ENCODE data around the gene GPATCH1. TPM values are rescaled to one million over a fixed set of nuclear protein-coding genes. Genes with fewer than 3 reads are reported as not detected.

The GPATCH1 gene
- total and polyA plus RNA-seq, 2 of the 8 experiments (the other 6 are each of a cell fraction or from before 2014, with no cell fraction given), result 4.3 to 8.2 TPM

GRCh38 chr19:33159149-33159548, 78.2 kb downstream of the GPATCH1 start:
- no peak overlapping the region for H4K5ac ChIP-seq (ENCODE audit: insufficient read length, low read depth, low read length)
- no peaks in the 10 kb centered on the region for H3K27me3 ChIP-seq (replicated peaks in 1 of 4; ENCODE audit: control insufficient read depth in 3 of 4, extremely low read depth in 1 of 4, insufficient read depth in 3 of 4, low read length in 3 of 4)
- H3K18ac ChIP-seq (ENCODE audit: extremely low read depth, low read length), result no peak overlapping the region
- 93% methylated on average over 4 of the region's 4 CpGs; no CpG with 5 or more reads in 1 of the 2 experiments for WGBS, 2 experiments (ENCODE audit: extremely low coverage in 1 of 2, insufficient coverage in 1 of 2, insufficient read length in 1 of 2, insufficient replicate concordance in 2 of 2, low coverage in 1 of 2, low lambda C conversion rate in 2 of 2, missing lambda C conversion rate in 1 of 2)
- H2AFZ ChIP-seq (ENCODE audit: low read length), result no peak overlapping the region
- no peaks in the 10 kb centered on the region for H3K79me2 ChIP-seq (ENCODE audit: control insufficient read depth in 1 of 2, insufficient read depth in 2 of 2, low read length in 2 of 2)
- no peak overlapping the region for H3K4me3 ChIP-seq (ENCODE audit: extremely low read depth in 1 of 4, insufficient read depth in 2 of 4, low read depth in 3 of 4, low read length in 4 of 4)
- H3K9me3 ChIP-seq (ENCODE audit: insufficient read depth in 2 of 2, low read depth in 1 of 2, low read length in 1 of 2), result peaks cover 0 to 5% of the 10 kb centered on the region in 2 experiments; a peak in 1 of 4 replicates
- no peak overlapping the region for H2BK120ac ChIP-seq (replicated peaks; ENCODE audit: low read depth, low read length)
- no peak for DNase-seq (ENCODE audit: low read depth in 1 of 2, low spot score in 2 of 2)
- no peak overlapping the region for H3K23ac ChIP-seq (ENCODE audit: insufficient read length)
- H2BK12ac ChIP-seq (ENCODE audit: low read depth, low read length), result no peak overlapping the region
- H2AK5ac ChIP-seq (ENCODE audit: low read depth, low read length), result no peak overlapping the region
- H4K20me1 ChIP-seq (replicated peaks in 1 of 2; ENCODE audit: control insufficient read depth in 1 of 2, insufficient read depth in 2 of 2, low read length in 2 of 2), result no peaks in the 10 kb centered on the region
- no peak overlapping the region for H3K56ac ChIP-seq (replicated peaks; ENCODE audit: insufficient read length, low read depth, low read length)
- no peak overlapping the region for H4K91ac ChIP-seq (replicated peaks; ENCODE audit: insufficient read length, low read length)
- H3K4me1 ChIP-seq (replicated peaks in 1 of 4; ENCODE audit: control insufficient read depth in 3 of 4, insufficient read depth in 4 of 4, low read length in 3 of 4), result no peaks in the 10 kb centered on the region
- no peak for FAIRE-seq
- H2BK15ac ChIP-seq (ENCODE audit: low read length), result no peak overlapping the region
- no peak overlapping the region for H3K27ac ChIP-seq (ENCODE audit: low read depth, low read length)
- TF ChIP-seq RBBP5 (IDR thresholded peaks at IDR 0.05; ENCODE audit: borderline replicate concordance, low read depth, low read length), result no peak
- no peak for TF ChIP-seq JUN (IDR thresholded peaks at IDR 0.05; ENCODE audit: low read depth, low read length)
- TF ChIP-seq JUND (IDR thresholded peaks at IDR 0.05; ENCODE audit: low read length), result no peak
- TF ChIP-seq HDAC2 (IDR thresholded peaks at IDR 0.05; ENCODE audit: borderline replicate concordance in 1 of 2, low read depth in 2 of 2, low read length in 2 of 2), result no peak
- TF ChIP-seq TCF12 (IDR thresholded peaks at IDR 0.05; ENCODE audit: low read depth, low read length), result no peak
- TF ChIP-seq ATF3 (IDR thresholded peaks at IDR 0.05; ENCODE audit: insufficient read depth, low read depth, low read length), result no peak
- TF ChIP-seq KDM1A (IDR thresholded peaks at IDR 0.05; ENCODE audit: borderline replicate concordance, low read length), result no peak
- TF ChIP-seq MAFK (IDR thresholded peaks at IDR 0.05; ENCODE audit: low read depth, low read length), result no peak
- TF ChIP-seq SP2 (IDR thresholded peaks at IDR 0.05; ENCODE audit: low read length), result no peak
- no peak for TF ChIP-seq POU5F1 (IDR thresholded peaks at IDR 0.05; ENCODE audit: low read depth, low read length)
- no peak for TF ChIP-seq PHF8 (conservative IDR thresholded peaks at IDR 0.05; ENCODE audit: low read depth, low read length)
- no peak for TF ChIP-seq SP1 (IDR thresholded peaks at IDR 0.05; ENCODE audit: low read depth, low read length)
- no peak for TF ChIP-seq TEAD4 (IDR thresholded peaks at IDR 0.05; ENCODE audit: low read depth, low read length)
- TF ChIP-seq SIX5 (IDR thresholded peaks at IDR 0.05; ENCODE audit: low read depth, low read length), result no peak
- no peak for TF ChIP-seq HDAC6 (IDR thresholded peaks at IDR 0.05; ENCODE audit: low read depth, low read length)
- no peak overlapping the region for H3K4ac ChIP-seq (replicated peaks; ENCODE audit: insufficient read length, low read depth, low read length)
- no peaks in the 10 kb centered on the region for H3K36me3 ChIP-seq (ENCODE audit: control insufficient read depth in 2 of 4, insufficient read depth in 4 of 4, low read length in 3 of 4)
- H3K14ac ChIP-seq (ENCODE audit: insufficient read length), result no peak overlapping the region
- POLR2A ChIA-PET (ENCODE audit: partially characterized antibody), result interaction anchor here (3.5 kb wide), 1 partner anchor 18 kb away, joined by 15 read pairs; no protein-coding TSS in a partner anchor
- H3K23me2 ChIP-seq (ENCODE audit: low read depth, low read length), result 0 out of 2 replicates have a peak, but pooled peaks cover 2% of the 10 kb centered on the region
- no peaks in the 10 kb centered on the region for H3K79me1 ChIP-seq (ENCODE audit: low read depth, low read length)
- no peak overlapping the region for H2BK5ac ChIP-seq (ENCODE audit: low read depth, low read length)
- H4K8ac ChIP-seq (ENCODE audit: extremely low read depth, insufficient read depth, low read length), result no peak overlapping the region; the same call in 1 of the 2 replicates
- H3K9ac ChIP-seq (replicated peaks in 1 of 4; ENCODE audit: extremely low read depth in 1 of 4, low read depth in 3 of 4, low read length in 3 of 4), result no peak overlapping the region
- H2BK20ac ChIP-seq (ENCODE audit: low read length), result no peak overlapping the region
- no peak overlapping the region for H3K4me2 ChIP-seq (ENCODE audit: insufficient read depth in 1 of 2, low read depth in 2 of 2, low read length in 2 of 2)
- CTCF ChIA-PET (ENCODE audit: partially characterized antibody), result interaction anchor here (0.6 to 1.8 kb wide), 4 partner anchors 15 to 25 kb away, joined by 3 to 7 read pairs (median 4); no protein-coding TSS in a partner anchor
